Measurements from ENCODE around the gene MGAT5B.

MGAT5B gene

GRCh38 chr17:76922084-76922483, 53.9 kb downstream of the MGAT5B start:
- no peak overlapping the region for H4K12ac ChIP-seq (ENCODE audit: low read depth, low read length)
- no peaks in the 10 kb centered on the region for H3K79me1 ChIP-seq (ENCODE audit: low read length)
- peaks cover 1% of the 10 kb centered on the region for H3K9me3 ChIP-seq (ENCODE audit: insufficient read depth, low read depth, low read length)
- H3K27ac ChIP-seq (ENCODE audit: low read depth, low read length), result no peak overlapping the region
- H3K18ac ChIP-seq (ENCODE audit: low read length), result no peak overlapping the region
- H3K36me3 ChIP-seq (ENCODE audit: control insufficient read depth in 1 of 2, insufficient read depth in 2 of 2, low read length in 2 of 2), result no peaks in the 10 kb centered on the region
- no peaks in the 10 kb centered on the region for H3K4me1 ChIP-seq (ENCODE audit: control insufficient read depth in 1 of 2, insufficient read depth in 2 of 2, low read length in 2 of 2)
- H3K4ac ChIP-seq (ENCODE audit: low read depth, low read length), result no peak overlapping the region
- no peaks in the 10 kb centered on the region for H3K79me2 ChIP-seq (ENCODE audit: control insufficient read depth, insufficient read depth, low read length, poor library complexity)
- no peak overlapping the region for H3K23ac ChIP-seq (ENCODE audit: low read length)
- no peak overlapping the region for H2AFZ ChIP-seq (ENCODE audit: insufficient read depth, low read length, poor library complexity)
- WGBS (ENCODE audit: extremely low coverage, insufficient coverage, insufficient read length), result no CpG with 5 or more reads among the region's 1 CpG
- no peaks in the 10 kb centered on the region for H3K27me3 ChIP-seq (ENCODE audit: insufficient read depth, low read length)
- H3K9ac ChIP-seq (ENCODE audit: low read length), result no peak overlapping the region
- no peak overlapping the region for H4K8ac ChIP-seq (ENCODE audit: low read depth, low read length)
- H3K4me2 ChIP-seq (ENCODE audit: low read length), result no peak overlapping the region
- H2BK5ac ChIP-seq (ENCODE audit: low read depth, low read length, poor library complexity), result no peak overlapping the region
- no peak overlapping the region for H2BK120ac ChIP-seq (ENCODE audit: insufficient read depth, low read length, poor library complexity)
- no peak overlapping the region for H3K14ac ChIP-seq (ENCODE audit: low read length)
- H4K91ac ChIP-seq (ENCODE audit: low read depth, low read length), result no peak overlapping the region
- no peak overlapping the region for H2BK12ac ChIP-seq (ENCODE audit: low read length)
- DNase-seq, result no peak
- H3K4me3 ChIP-seq (ENCODE audit: low read depth, low read length), result no peak overlapping the region
- no peak overlapping the region for H2AK5ac ChIP-seq (ENCODE audit: low read length)

GRCh38 chr17:76922967-76923366, 54.8 kb downstream of the MGAT5B start:
- peak in 1 of 2 donors; percentile 41 for DNase-seq

GRCh38 chr17:76923491-76923890, 55.3 kb downstream of the MGAT5B start:
- no CpG with 5 or more reads among the region's 13 CpGs for WGBS (ENCODE audit: extremely low coverage, insufficient coverage, insufficient read length)
- Histone ChIP-seq H3K4me3 (ENCODE audit: low read depth, low read length) (no peak overlapping the region), H2BK120ac (ENCODE audit: insufficient read depth, low read length, poor library complexity) (no peak overlapping the region), H3K14ac (ENCODE audit: low read length) (no peak overlapping the region), H3K27me3 (ENCODE audit: insufficient read depth, low read length) (no peaks in the 10 kb centered on the region), H4K91ac (ENCODE audit: low read depth, low read length) (no peak overlapping the region), H3K4ac (ENCODE audit: low read depth, low read length) (no peak overlapping the region), H3K79me1 (ENCODE audit: low read length) (no peaks in the 10 kb centered on the region), H4K8ac (ENCODE audit: low read depth, low read length) (no peak overlapping the region), H3K18ac (ENCODE audit: low read length) (no peak overlapping the region), H3K9me3 (ENCODE audit: insufficient read depth, low read depth, low read length) (peaks cover 1% of the 10 kb centered on the region), H3K4me1 (ENCODE audit: control insufficient read depth in 1 of 2, insufficient read depth in 2 of 2, low read length in 2 of 2) (no peaks in the 10 kb centered on the region), H3K9ac (ENCODE audit: low read length) (no peak overlapping the region), H3K23ac (ENCODE audit: low read length) (no peak overlapping the region), H2BK5ac (ENCODE audit: low read depth, low read length, poor library complexity) (no peak overlapping the region), H3K4me2 (ENCODE audit: low read length) (no peak overlapping the region), H3K36me3 (ENCODE audit: control insufficient read depth in 1 of 2, insufficient read depth in 2 of 2, low read length in 2 of 2) (no peaks in the 10 kb centered on the region), H2AK5ac (ENCODE audit: low read length) (no peak overlapping the region), H2AFZ (ENCODE audit: insufficient read depth, low read length, poor library complexity) (no peak overlapping the region), H2BK12ac (ENCODE audit: low read length) (no peak overlapping the region), H4K12ac (ENCODE audit: low read depth, low read length) (no peak overlapping the region), H3K79me2 (ENCODE audit: control insufficient read depth, insufficient read depth, low read length, poor library complexity) (no peaks in the 10 kb centered on the region), H3K27ac (ENCODE audit: low read depth, low read length) (no peak overlapping the region)
- DNase-seq, result no peak

More at GRCh38 chr17:76922967-76923366, 54.8 kb downstream of the MGAT5B start:
- Histone ChIP-seq H3K27me3 (ENCODE audit: insufficient read depth, low read length) (no peaks in the 10 kb centered on the region), H3K18ac (ENCODE audit: low read length) (no peak overlapping the region), H4K12ac (ENCODE audit: low read depth, low read length) (no peak overlapping the region), H3K9me3 (ENCODE audit: insufficient read depth, low read depth, low read length) (peaks cover 1% of the 10 kb centered on the region), H3K23ac (ENCODE audit: low read length) (no peak overlapping the region), H4K8ac (ENCODE audit: low read depth, low read length) (no peak overlapping the region), H4K91ac (ENCODE audit: low read depth, low read length) (no peak overlapping the region), H3K14ac (ENCODE audit: low read length) (no peak overlapping the region), H3K4me3 (ENCODE audit: low read depth, low read length) (no peak overlapping the region), H3K4me2 (ENCODE audit: low read length) (no peak overlapping the region), H2BK5ac (ENCODE audit: low read depth, low read length, poor library complexity) (no peak overlapping the region), H3K9ac (ENCODE audit: low read length) (no peak overlapping the region), H2BK120ac (ENCODE audit: insufficient read depth, low read length, poor library complexity) (no peak overlapping the region), H2AK5ac (ENCODE audit: low read length) (no peak overlapping the region), H3K27ac (ENCODE audit: low read depth, low read length) (no peak overlapping the region), H3K79me1 (ENCODE audit: low read length) (no peaks in the 10 kb centered on the region), H3K4ac (ENCODE audit: low read depth, low read length) (no peak overlapping the region), H3K4me1 (ENCODE audit: control insufficient read depth in 1 of 2, insufficient read depth in 2 of 2, low read length in 2 of 2) (no peaks in the 10 kb centered on the region), H2AFZ (ENCODE audit: insufficient read depth, low read length, poor library complexity) (no peak overlapping the region), H3K79me2 (ENCODE audit: control insufficient read depth, insufficient read depth, low read length, poor library complexity) (no peaks in the 10 kb centered on the region), H3K36me3 (ENCODE audit: control insufficient read depth in 1 of 2, insufficient read depth in 2 of 2, low read length in 2 of 2) (no peaks in the 10 kb centered on the region), H2BK12ac (ENCODE audit: low read length) (no peak overlapping the region)
- WGBS (ENCODE audit: extremely low coverage, insufficient coverage, insufficient read length), result no CpG with 5 or more reads among the region's 13 CpGs

GRCh38 chr17:76924345-76925342, 56.4 kb downstream of the MGAT5B start:
- Histone ChIP-seq H3K4ac (ENCODE audit: low read depth, low read length) (no peak overlapping the region), H2BK120ac (ENCODE audit: insufficient read depth, low read length, poor library complexity) (no peak overlapping the region), H3K14ac (ENCODE audit: low read length) (no peak overlapping the region), H2BK5ac (ENCODE audit: low read depth, low read length, poor library complexity) (no peak overlapping the region), H3K27me3 (ENCODE audit: insufficient read depth, low read length) (no peaks in the 10 kb centered on the region), H4K91ac (ENCODE audit: low read depth, low read length) (no peak overlapping the region), H2AK5ac (ENCODE audit: low read length) (no peak overlapping the region), H3K9ac (ENCODE audit: low read length) (no peak overlapping the region), H3K36me3 (ENCODE audit: control insufficient read depth in 1 of 2, insufficient read depth in 2 of 2, low read length in 2 of 2) (no peaks in the 10 kb centered on the region), H3K9me3 (ENCODE audit: insufficient read depth, low read depth, low read length) (peaks cover under 1% of the 10 kb centered on the region), H3K27ac (ENCODE audit: low read depth, low read length) (no peak overlapping the region), H3K23ac (ENCODE audit: low read length) (no peak overlapping the region), H2AFZ (ENCODE audit: insufficient read depth, low read length, poor library complexity) (no peak overlapping the region), H3K4me2 (ENCODE audit: low read length) (no peak overlapping the region), H3K4me1 (ENCODE audit: control insufficient read depth in 1 of 2, insufficient read depth in 2 of 2, low read length in 2 of 2) (no peaks in the 10 kb centered on the region), H4K8ac (ENCODE audit: low read depth, low read length) (no peak overlapping the region), H3K18ac (ENCODE audit: low read length) (no peak overlapping the region), H4K12ac (ENCODE audit: low read depth, low read length) (no peak overlapping the region), H3K4me3 (ENCODE audit: low read depth, low read length) (no peak overlapping the region), H3K79me1 (ENCODE audit: low read length) (no peaks in the 10 kb centered on the region), H3K79me2 (ENCODE audit: control insufficient read depth, insufficient read depth, low read length, poor library complexity) (no peaks in the 10 kb centered on the region), H2BK12ac (ENCODE audit: low read length) (no peak overlapping the region)
- DNase-seq, result peak in 1 of 2 donors; percentile 3
- no CpG with 5 or more reads among the region's 32 CpGs for WGBS (ENCODE audit: extremely low coverage, insufficient coverage, insufficient read length)
